ENCODE results near the gene FERMT2.
A peak's percentile ranks its signal among the peaks of the same experiment; 100 is the strongest.

FERMT2 gene

DNA sequence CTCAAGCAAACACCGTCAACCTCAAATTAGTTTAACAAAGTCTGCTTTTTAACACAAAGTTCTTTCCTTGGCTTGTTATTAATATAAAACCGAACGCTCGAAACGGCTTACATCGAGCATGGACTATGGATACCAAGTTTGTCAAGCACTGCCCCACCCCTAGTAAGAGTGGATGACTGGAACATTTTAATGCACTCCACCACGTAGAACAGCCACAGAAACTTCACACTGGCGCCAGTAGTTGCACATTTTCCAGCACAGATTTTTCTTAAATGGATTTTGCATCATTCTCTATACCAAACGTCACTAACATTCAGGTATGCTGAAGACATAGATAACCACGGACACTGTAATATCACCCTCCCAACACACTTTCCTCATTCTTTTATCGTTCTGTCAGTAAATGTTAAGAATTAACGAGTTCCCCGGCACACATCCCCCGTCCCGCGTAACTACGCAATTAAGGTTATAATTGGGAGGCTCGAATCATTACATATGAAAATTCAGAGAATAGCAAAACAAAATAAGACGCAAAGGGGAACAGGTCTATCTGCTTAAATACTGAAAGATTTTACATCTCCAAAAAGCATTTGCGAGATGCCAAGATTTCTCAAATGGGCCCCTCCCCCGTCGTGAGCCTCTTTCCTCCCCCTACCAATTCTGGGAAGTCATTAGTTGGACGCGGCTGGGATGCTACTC is 990 bp downstream of the FERMT2 start:
- peaks cover 5% of the 10 kb centered on the region for H3K4me1 ChIP-seq (ENCODE audit: low read depth, poor library complexity, severe bottlenecking)
- no peaks in the 10 kb centered on the region for H3K36me3 ChIP-seq (ENCODE audit: insufficient read depth)
- TF ChIP-seq, protein P1, sequence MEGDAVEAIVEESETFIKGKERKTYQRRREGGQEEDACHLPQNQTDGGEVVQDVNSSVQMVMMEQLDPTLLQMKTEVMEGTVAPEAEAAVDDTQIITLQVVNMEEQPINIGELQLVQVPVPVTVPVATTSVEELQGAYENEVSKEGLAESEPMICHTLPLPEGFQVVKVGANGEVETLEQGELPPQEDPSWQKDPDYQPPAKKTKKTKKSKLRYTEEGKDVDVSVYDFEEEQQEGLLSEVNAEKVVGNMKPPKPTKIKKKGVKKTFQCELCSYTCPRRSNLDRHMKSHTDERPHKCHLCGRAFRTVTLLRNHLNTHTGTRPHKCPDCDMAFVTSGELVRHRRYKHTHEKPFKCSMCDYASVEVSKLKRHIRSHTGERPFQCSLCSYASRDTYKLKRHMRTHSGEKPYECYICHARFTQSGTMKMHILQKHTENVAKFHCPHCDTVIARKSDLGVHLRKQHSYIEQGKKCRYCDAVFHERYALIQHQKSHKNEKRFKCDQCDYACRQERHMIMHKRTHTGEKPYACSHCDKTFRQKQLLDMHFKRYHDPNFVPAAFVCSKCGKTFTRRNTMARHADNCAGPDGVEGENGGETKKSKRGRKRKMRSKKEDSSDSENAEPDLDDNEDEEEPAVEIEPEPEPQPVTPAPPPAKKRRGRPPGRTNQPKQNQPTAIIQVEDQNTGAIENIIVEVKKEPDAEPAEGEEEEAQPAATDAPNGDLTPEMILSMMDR (conservative IDR thresholded peaks at IDR 0.05; ENCODE audit: low read depth, low read length): no peak
- H3K27ac ChIP-seq: no peak overlapping the region
- peak overlapping the region; percentile 12; the same call in 1 of the 2 replicates for H3K9ac ChIP-seq
- H3K27me3 ChIP-seq (ENCODE audit: insufficient read depth, low read depth): no peaks in the 10 kb centered on the region
- H2AFZ ChIP-seq (ENCODE audit: low read depth): peak overlapping the region; percentile 86
- H3K79me2 ChIP-seq (ENCODE audit: insufficient read depth, low read depth): no peaks in the 10 kb centered on the region
- H3K4me2 ChIP-seq: peak overlapping the region; percentile 71; the same call in 1 of the 2 replicates
- no peak overlapping the region for H3K4me3 ChIP-seq (IDR thresholded peaks at IDR 0.05; ENCODE audit: insufficient read depth, low read depth, low read length)
- no peaks in the 10 kb centered on the region for H4K20me1 ChIP-seq (ENCODE audit: insufficient read depth)

GRCh38 chr14:52949249-52949648 is 1.6 kb downstream of the FERMT2 start:
- no peaks in the 10 kb centered on the region for H4K20me1 ChIP-seq (ENCODE audit: insufficient read depth)
- no peaks in the 10 kb centered on the region for H3K27me3 ChIP-seq (ENCODE audit: insufficient read depth, low read depth)
- H3K4me1 ChIP-seq (ENCODE audit: low read depth, poor library complexity, severe bottlenecking): peaks cover 5% of the 10 kb centered on the region
- H3K27ac ChIP-seq: no peak overlapping the region
- no peak overlapping the region; the same call in 1 of the 2 replicates for H3K4me2 ChIP-seq
- H3K9ac ChIP-seq: no peak overlapping the region
- no peaks in the 10 kb centered on the region for H3K79me2 ChIP-seq (ENCODE audit: insufficient read depth, low read depth)
- H3K4me3 ChIP-seq (IDR thresholded peaks at IDR 0.05; ENCODE audit: insufficient read depth, low read depth, low read length): no peak overlapping the region
- H3K36me3 ChIP-seq (ENCODE audit: insufficient read depth): no peaks in the 10 kb centered on the region
- H2AFZ ChIP-seq (ENCODE audit: low read depth): no peak overlapping the region
- TF ChIP-seq, protein P1 (conservative IDR thresholded peaks at IDR 0.05; ENCODE audit: low read depth, low read length): no peak

DNA sequence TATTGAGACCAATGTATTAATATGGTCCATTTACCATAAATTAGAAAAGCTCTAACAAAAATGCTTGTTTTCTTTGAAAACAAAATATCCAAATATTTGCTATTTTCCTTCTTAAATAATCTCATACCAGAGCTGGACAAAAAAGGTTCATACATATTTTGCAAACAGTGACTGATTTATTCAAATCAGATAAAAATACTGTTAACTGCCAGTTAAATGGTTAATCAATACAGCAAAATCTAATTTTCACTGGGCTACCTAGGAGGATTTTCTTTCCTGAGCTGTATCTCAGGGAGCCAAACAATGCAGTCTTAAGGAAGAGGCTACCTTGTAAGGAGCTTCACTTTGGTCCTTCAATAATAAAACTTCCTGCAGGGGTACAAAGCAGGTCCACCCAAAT is 2.0 kb downstream of the FERMT2 start:
- H3K4me3 ChIP-seq (IDR thresholded peaks at IDR 0.05; ENCODE audit: insufficient read depth, low read depth, low read length): no peak overlapping the region
- H3K4me2 ChIP-seq: no peak overlapping the region

DNA sequence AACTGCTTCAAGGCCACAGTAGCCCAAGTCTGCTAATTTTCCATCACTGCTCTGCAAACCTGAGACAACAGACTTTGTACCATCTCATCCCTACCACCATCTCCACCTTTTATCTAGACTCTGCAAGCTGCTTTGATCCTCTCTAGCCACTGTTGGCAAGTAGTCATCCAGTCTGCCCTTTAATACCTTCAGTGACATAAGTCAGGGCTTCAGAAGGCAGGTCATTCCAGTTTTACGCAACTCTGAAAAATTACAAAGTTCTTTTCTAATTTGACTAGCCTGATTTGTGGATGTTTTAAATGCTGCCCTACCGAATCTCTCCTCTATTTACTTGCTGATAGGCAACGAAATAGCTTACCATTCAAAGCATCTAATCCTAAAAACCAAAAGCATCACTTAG is 2.8 kb downstream of the FERMT2 start:
- Histone ChIP-seq H3K27ac (no peak overlapping the region), H3K4me2 (no peak overlapping the region), H3K27me3 (ENCODE audit: insufficient read depth, low read depth) (no peaks in the 10 kb centered on the region), H4K20me1 (ENCODE audit: insufficient read depth) (no peaks in the 10 kb centered on the region), H3K4me3 (IDR thresholded peaks at IDR 0.05; ENCODE audit: insufficient read depth, low read depth, low read length) (no peak overlapping the region), H3K79me2 (ENCODE audit: insufficient read depth, low read depth) (no peaks in the 10 kb centered on the region), H3K36me3 (ENCODE audit: insufficient read depth) (no peaks in the 10 kb centered on the region), H3K4me1 (ENCODE audit: low read depth, poor library complexity, severe bottlenecking) (peaks cover 5% of the 10 kb centered on the region), H3K9ac (no peak overlapping the region), H2AFZ (ENCODE audit: low read depth) (no peak overlapping the region)
- TF ChIP-seq, protein P1 (conservative IDR thresholded peaks at IDR 0.05; ENCODE audit: low read depth, low read length): no peak

More for the DNA sequence above, 2.0 kb downstream of the FERMT2 start:
- TF ChIP-seq, protein P1 (conservative IDR thresholded peaks at IDR 0.05; ENCODE audit: low read depth, low read length): no peak
- no peaks in the 10 kb centered on the region for H3K36me3 ChIP-seq (ENCODE audit: insufficient read depth)
- no peaks in the 10 kb centered on the region for H4K20me1 ChIP-seq (ENCODE audit: insufficient read depth)
- H3K79me2 ChIP-seq (ENCODE audit: insufficient read depth, low read depth): no peaks in the 10 kb centered on the region
- H3K27me3 ChIP-seq (ENCODE audit: insufficient read depth, low read depth): no peaks in the 10 kb centered on the region
- H3K9ac ChIP-seq: no peak overlapping the region
- peaks cover 5% of the 10 kb centered on the region for H3K4me1 ChIP-seq (ENCODE audit: low read depth, poor library complexity, severe bottlenecking)
- H3K27ac ChIP-seq: no peak overlapping the region
- no peak overlapping the region for H2AFZ ChIP-seq (ENCODE audit: low read depth)

Data from KMS-11 (cell line).